GM10266 (cell line): ENCODE measurements around the gene SBF2.

Experiments
- DNase-seq: peaks from one replicate; pipeline ENCODE4 v3.0.0; 2012; ENCODE audit errors: extremely low spot score
- TF ChIP-seq, protein P1 (sequence below): IDR thresholded peaks from 2 replicates; pipeline ENCODE4 v1.5.1; 2012; ENCODE audit warnings: mild to moderate bottlenecking, low read depth; ENCODE audit not compliant: control insufficient read depth, insufficient read depth; ENCODE audit errors: missing control alignments

Gene SBF2

DNA sequence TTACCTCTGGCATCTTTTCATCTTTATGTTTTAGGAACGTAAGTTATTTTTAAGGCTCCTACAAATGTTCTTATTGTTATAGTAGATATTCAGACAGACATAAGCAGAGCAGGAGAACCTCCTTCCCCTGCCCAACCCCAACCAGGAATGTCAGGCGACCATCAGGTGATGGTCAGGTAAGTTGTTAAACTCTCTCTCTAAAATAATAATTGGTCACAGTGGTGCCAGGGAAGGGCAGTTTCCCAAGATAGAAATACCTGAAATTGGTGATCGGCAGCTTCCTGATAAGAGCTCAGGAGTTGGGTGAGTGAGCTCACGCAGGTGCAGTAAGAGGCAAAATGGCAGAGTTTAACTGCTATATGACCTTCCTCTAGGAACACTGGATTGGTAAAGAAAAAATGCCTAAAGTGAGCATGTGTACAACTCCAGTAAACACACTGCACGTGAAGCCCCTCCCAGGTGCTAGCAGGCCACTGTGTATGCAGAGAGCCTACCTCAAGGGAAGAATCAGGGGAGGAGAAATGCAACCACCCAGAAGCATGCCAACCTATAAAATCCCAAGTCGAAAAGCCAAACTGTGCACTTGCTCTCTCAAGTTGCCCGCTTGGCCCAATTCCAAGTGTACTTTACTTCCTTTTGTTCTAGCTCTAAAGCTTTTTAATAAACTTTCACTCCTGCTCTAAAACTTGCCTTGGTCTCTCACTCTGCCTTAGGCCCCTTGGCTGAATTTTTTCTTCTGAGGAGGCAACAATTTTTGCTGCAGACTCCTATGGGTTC, 273.9 kb downstream of the SBF2 start:
- TF ChIP-seq, protein P1, sequence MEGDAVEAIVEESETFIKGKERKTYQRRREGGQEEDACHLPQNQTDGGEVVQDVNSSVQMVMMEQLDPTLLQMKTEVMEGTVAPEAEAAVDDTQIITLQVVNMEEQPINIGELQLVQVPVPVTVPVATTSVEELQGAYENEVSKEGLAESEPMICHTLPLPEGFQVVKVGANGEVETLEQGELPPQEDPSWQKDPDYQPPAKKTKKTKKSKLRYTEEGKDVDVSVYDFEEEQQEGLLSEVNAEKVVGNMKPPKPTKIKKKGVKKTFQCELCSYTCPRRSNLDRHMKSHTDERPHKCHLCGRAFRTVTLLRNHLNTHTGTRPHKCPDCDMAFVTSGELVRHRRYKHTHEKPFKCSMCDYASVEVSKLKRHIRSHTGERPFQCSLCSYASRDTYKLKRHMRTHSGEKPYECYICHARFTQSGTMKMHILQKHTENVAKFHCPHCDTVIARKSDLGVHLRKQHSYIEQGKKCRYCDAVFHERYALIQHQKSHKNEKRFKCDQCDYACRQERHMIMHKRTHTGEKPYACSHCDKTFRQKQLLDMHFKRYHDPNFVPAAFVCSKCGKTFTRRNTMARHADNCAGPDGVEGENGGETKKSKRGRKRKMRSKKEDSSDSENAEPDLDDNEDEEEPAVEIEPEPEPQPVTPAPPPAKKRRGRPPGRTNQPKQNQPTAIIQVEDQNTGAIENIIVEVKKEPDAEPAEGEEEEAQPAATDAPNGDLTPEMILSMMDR = no peak
- DNase-seq = no peak

DNA sequence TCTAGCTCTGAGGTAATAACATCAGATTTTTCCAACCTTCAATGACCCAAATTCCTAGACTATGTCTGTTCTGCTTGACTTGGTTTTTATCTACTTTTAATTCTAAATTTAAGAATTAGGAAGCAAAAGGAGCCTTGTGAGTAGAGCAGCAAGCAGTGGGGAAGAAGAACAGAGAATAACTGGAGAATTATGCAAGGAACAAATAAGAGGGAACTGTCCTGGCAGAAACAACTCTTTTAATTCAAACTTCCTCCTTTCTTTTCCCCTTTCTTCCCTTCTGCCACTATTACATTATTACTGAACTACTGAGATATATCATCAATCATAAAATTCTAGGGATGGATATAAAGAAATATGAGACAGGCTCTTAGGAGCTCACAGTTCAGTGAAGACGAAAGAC, 276.1 kb downstream of the SBF2 start:
- TF ChIP-seq, protein P1 = no peak
- no peak for DNase-seq

DNA sequence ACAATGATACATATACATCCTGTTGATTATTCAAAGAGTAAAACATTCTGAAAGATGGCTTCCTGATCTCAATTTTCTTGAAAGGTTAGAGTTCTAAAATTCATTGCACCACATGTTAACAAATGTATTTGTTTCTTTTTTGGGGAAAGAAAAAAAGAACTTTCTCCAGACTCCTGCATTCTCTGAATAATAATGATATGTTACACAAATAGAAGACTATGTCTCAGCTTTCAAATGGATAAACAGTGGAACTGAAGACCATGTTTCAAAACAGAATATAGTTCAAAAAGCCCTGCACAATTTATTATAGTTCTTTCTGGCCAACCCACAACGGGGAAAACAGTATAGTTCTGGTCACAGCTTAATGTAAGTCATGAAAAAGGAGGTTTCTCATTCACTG, 277.0 kb downstream of the SBF2 start:
- no peak for DNase-seq
- TF ChIP-seq, protein P1 = no peak

DNA sequence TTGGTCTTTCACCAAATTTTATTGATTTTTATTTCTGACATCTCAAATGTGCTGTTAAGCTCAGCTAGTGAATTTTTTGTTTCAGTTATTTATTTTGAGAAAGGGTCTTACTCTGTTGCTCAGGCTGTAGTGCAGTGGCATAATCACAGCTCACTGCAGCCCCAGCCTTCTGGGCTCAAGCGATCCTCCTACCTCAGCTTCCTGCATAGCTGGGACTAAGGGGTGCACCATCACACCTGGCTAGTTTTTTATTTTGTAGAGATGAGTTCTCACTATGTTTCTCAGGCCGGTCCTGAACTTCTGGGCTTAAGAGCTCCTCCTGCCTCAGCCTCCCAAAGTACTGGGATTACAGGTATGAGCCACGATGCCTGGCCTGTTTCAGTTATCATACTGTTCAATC, 282.0 kb downstream of the SBF2 start:
- no peak for DNase-seq
- TF ChIP-seq, protein P1 = no peak

DNA sequence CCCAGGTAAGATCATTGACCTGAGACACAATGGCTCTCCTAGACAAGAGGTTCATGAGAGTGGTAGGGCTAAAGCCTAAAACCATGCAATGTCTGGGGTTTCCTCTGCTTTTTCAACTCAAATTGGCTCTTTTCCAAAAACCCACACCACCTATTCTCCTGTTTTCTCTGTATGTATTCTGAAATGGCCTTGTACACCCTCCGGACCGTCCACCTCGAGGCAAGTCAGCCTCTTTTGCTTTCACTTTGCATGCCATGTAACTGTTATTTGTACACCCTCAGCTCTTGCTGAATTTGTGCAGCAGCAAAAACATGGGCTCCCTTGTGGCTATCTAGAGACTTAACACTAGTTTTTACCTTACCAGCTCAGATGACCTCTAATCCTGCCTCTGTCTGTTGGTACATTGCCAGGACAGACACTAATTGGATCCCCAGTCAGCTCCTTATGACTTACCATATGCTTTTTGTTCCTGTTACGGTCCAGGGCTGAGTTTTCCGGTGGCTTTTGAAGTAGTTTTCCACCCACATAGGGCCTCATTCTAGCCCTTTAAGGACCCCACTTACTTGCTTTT, 288.0 kb downstream of the SBF2 start:
- DNase-seq = no peak
- TF ChIP-seq, protein P1 = no peak

DNA sequence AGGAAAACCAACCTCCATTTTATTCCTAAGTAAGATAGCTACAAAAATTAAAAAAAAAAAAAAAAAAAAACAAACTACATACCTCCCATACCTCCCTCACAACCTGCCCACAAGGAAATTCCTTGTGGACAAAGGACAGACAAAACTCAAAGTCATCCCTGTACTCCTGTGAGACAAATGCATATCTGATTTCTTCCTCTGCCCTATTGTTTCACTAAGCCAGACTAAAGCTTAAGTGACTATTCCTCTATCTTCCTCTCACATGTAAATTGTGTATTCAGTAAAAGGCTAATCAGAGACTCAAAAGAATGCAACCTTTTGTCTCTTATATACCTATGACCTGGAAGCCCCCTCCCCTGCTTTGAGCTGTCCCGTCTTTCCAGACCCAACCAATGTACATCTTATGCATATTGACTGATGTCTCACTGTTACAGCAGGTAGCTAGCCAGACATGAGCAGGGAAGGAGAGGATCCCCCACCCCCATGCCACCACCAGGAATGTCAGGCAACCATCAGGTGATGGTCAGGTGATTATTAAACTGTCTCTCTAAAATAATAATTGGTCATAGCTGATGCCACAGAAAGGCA, 289.4 kb downstream of the SBF2 start:
- TF ChIP-seq, protein P1 = no peak
- no peak for DNase-seq

DNA sequence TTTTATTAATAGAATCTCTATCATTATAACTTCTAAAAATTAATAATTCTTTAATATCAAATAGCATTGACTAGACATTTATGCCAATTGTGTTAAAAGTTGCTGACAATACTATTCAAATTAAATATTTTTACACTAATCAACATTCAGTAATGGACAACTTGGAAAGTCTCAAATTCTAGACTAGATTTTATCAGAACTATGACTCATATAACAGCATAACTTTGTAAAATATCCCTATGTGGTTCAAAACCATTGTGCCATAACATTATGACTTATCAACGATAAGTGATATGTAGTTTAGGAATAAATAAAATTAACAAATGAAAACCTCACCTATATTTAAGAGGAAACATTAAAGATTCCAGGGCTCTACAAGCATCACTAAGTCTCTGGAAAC, 291.8 kb downstream of the SBF2 start:
- TF ChIP-seq, protein P1 = no peak
- DNase-seq = no peak
